HEK293 (cell line): Measurements from ENCODE around the gene CLIP4.

Experiments used
- BCL11A ChIP-seq: fragments of 450-650 bp; formaldehyde crosslinking; IDR thresholded peaks from 2 replicates; pipeline ENCODE4 v1.5.1; 2016; ENCODE audit warnings: low read depth, missing biosample characterization, missing genetic modification characterization
- CTCF ChIP-seq: fragments of 450-650 bp; formaldehyde crosslinking; IDR thresholded peaks from 2 replicates; pipeline ENCODE4 v1.5.1; 2016; ENCODE audit warnings: missing biosample characterization, missing genetic modification characterization
- ELK4 ChIP-seq: IDR thresholded peaks from 2 replicates; pipeline ENCODE4 v1.6.1; 2011; ENCODE audit warnings: mild to moderate bottlenecking, low read depth, low read length, borderline replicate concordance
- KLF7 ChIP-seq: fragments of 450-650 bp; formaldehyde crosslinking; IDR thresholded peaks from 2 replicates; pipeline ENCODE4 v1.5.1; 2016; ENCODE audit warnings: missing biosample characterization, missing genetic modification characterization, borderline replicate concordance
- OSR2 ChIP-seq: fragments of 450-650 bp; formaldehyde crosslinking; IDR thresholded peaks from 2 replicates; pipeline ENCODE4 v1.5.1; 2016; ENCODE audit warnings: missing biosample characterization, missing genetic modification characterization
- SALL2 ChIP-seq: fragments of 450-650 bp; formaldehyde crosslinking; IDR thresholded peaks from 2 replicates; pipeline ENCODE4 v1.5.0; 2017; ENCODE audit warnings: missing biosample characterization, mild to moderate bottlenecking, missing genetic modification characterization, borderline replicate concordance
- YY1 ChIP-seq: fragments of 450-650 bp; formaldehyde crosslinking; IDR thresholded peaks from 2 replicates; pipeline ENCODE4 v1.5.1; 2018; ENCODE audit warnings: missing biosample characterization, missing genetic modification characterization
- ZNF112 ChIP-seq: fragments of 450-650 bp; formaldehyde crosslinking; IDR thresholded peaks from 2 replicates; pipeline ENCODE4 v1.5.0; 2017; ENCODE audit warnings: missing biosample characterization, missing genetic modification characterization
- ZNF138 ChIP-seq: fragments of 450-650 bp; formaldehyde crosslinking; IDR thresholded peaks from 2 replicates; pipeline ENCODE4 v1.5.1; 2016; ENCODE audit warnings: missing biosample characterization, missing genetic modification characterization, borderline replicate concordance
- ZNF239 ChIP-seq: fragments of 450-650 bp; formaldehyde crosslinking; IDR thresholded peaks from 2 replicates; pipeline ENCODE4 v1.5.1; 2016; ENCODE audit warnings: missing biosample characterization, missing genetic modification characterization
- ZNF48 ChIP-seq: fragments of 450-650 bp; formaldehyde crosslinking; IDR thresholded peaks from 2 replicates; pipeline ENCODE4 v1.5.1; 2016; ENCODE audit warnings: missing biosample characterization, missing genetic modification characterization
- ZNF510 ChIP-seq: fragments of 450-650 bp; formaldehyde crosslinking; IDR thresholded peaks from 2 replicates; pipeline ENCODE4 v1.5.1; 2018; ENCODE audit warnings: mild to moderate bottlenecking, missing genetic modification characterization, missing biosample characterization; ENCODE audit not compliant: insufficient replicate concordance
- ZNF549 ChIP-seq: fragments of 450-650 bp; IDR thresholded peaks from 2 replicates; pipeline ENCODE4 v1.5.1; 2018; ENCODE audit warnings: missing biosample characterization, missing genetic modification characterization, mild to moderate bottlenecking, inconsistent platforms, moderate library complexity

GRCh38 chr2:29222381-29223179, 107.4 kb downstream of the CLIP4 start:
- no peak for TF ChIP-seq YY1
- TF ChIP-seq ZNF48 (tag by site-specific recombination): no peak
- TF ChIP-seq CTCF (tag by site-specific recombination): no peak
- no peak for TF ChIP-seq ZNF112 (tag by site-specific recombination)
- no peak for TF ChIP-seq ZNF138 (tag by site-specific recombination)
- no peak for TF ChIP-seq ZNF239 (tag by site-specific recombination)
- TF ChIP-seq ZNF510 (tag by site-specific recombination): no peak
- no peak for TF ChIP-seq ELK4
- TF ChIP-seq KLF7 (tag by site-specific recombination): no peak
- no peak for TF ChIP-seq OSR2 (tag by site-specific recombination)
- no peak for TF ChIP-seq SALL2 (tag by site-specific recombination)
- TF ChIP-seq BCL11A (tag by site-specific recombination): no peak
- no peak for TF ChIP-seq ZNF549 (tag by site-specific recombination)
